Measurements from ENCODE around the gene NBAS.

NBAS gene

DNA sequence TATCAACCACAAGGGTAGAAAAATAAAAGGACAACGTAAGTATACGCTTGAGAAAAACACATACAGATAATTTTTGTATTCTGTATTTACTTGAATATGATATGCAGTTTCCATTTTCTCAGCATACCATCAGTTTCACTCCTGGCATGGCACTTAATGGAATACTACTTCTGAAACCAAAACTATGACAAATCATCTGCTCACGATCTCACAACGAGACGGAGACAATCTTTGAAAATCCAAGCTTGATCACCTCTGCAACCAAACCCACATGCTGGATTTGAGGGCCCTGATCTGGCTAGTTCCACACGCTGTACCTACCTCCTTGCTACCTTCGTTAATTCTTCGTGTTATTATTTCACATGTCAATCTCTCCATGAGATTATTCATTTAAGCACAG lies 387.6 kb downstream of the NBAS start:
- no peak for DNase-seq (ENCODE audit: low read depth, low spot score)
- no peak overlapping the region for H3K4me3 ChIP-seq (ENCODE audit: low read length)

DNA sequence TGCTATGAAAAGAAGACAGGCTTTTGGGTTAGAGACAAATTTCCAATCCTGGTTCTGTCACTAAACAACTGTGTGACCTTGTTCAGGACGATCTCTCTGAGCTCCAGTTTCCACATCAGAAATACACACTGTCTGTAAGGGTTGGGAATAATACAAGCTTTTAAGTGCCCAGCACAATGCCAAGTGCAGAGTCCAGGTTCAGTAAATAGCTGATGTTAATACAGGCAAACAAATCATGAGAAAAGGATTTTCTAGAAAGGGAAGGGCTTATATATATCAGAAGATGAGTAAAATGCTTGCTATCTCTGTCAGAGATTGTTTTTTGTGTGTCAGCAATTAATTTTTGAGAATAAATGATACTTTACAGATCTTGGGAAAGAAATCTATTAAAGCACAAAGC lies 388.3 kb downstream of the NBAS start:
- no peak for DNase-seq (ENCODE audit: low read depth, low spot score)
- no peak overlapping the region for H3K4me3 ChIP-seq (ENCODE audit: low read length)

- no peak for DNase-seq (ENCODE audit: low read depth, low spot score)
- no peak overlapping the region for H3K4me3 ChIP-seq (ENCODE audit: low read length)
These were observed 390.9 kb downstream of the NBAS start for GRCh38 chr2:15170070-15170775.

DNA sequence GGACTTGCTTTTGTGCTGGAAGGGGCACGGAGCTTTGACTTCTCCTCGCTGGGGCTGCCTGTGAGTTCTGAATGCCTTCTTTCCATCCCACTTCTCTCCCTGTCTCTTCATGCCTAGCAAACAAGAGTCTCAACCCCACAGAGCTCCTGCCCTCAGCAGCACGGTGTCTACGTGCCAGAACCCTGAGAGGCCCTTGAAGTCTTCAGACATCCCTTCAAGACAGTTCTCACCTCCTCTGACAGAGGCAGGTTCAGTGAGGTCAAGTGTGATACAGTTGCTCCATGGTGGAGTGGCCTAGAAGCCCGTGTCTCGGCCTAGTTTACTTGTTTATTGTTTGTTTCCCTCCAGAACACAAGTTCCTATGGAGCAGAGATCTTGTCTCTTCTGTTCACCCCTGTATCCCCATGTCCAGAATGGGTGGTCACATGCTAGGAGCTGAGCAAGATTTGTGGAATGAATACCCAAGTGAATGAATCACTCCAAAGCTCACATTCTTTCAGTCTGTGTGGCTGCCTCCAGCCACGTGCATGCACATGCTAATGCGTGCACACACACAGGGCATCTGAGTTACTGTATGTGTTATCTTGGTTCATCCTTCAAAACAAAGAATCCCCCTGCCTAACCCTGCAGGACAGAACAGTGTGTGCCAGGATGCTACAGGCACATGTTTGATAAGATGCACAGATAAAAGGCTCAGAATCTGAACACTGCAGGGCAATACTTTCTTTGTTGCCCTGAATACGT lies 391.6 kb downstream of the NBAS start:
- DNase-seq (ENCODE audit: low read depth, low spot score): no peak
- no peak overlapping the region for H3K4me3 ChIP-seq (ENCODE audit: low read length)

GRCh38 chr2:15168116-15168515 lies 393.0 kb downstream of the NBAS start:
- no peak for DNase-seq (ENCODE audit: low read depth, low spot score)

DNA sequence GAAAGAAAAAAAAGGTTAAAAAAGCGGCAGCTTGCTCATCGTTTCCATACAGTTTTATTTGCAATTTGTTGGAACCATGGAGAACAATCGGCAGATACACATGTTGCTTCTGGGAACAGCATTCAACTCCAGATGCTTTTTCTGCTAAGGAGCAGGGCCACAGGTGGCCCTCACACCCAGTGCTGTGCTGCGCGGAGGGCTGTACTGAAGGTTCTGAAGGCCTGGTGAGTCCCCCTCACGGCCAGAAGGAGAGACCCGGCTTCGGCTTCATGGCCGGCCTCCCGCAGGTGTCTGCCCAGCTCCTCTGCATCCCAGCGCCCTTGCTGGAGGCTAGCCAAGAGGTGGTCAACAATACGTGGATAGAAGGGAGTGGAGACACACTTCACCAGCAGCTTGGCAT lies 394.3 kb downstream of the NBAS start:
- no peak overlapping the region for H3K4me3 ChIP-seq (ENCODE audit: low read length)
- DNase-seq (ENCODE audit: low read depth, low spot score): no peak

More at GRCh38 chr2:15168116-15168515, 393.0 kb downstream of the NBAS start:
- no peak overlapping the region for H3K4me3 ChIP-seq (ENCODE audit: low read length)

- no peak for DNase-seq (ENCODE audit: low read depth, low spot score)
- H3K4me3 ChIP-seq (ENCODE audit: low read length): no peak overlapping the region
These were observed 397.8 kb downstream of the NBAS start for GRCh38 chr2:15163326-15163725.

GRCh38 chr2:15162620-15163019 lies 398.5 kb downstream of the NBAS start:
- no peak for DNase-seq (ENCODE audit: low read depth, low spot score)
- H3K4me3 ChIP-seq (ENCODE audit: low read length): no peak overlapping the region

GRCh38 chr2:15160201-15160991 lies 400.7 kb downstream of the NBAS start:
- no peak for DNase-seq (ENCODE audit: low read depth, low spot score)
- no peak overlapping the region for H3K4me3 ChIP-seq (ENCODE audit: low read length)

GRCh38 chr2:15159751-15160177 lies 401.4 kb downstream of the NBAS start:
- H3K4me3 ChIP-seq (ENCODE audit: low read length): no peak overlapping the region
- DNase-seq (ENCODE audit: low read depth, low spot score): no peak

GRCh38 chr2:15159206-15159605 lies 401.9 kb downstream of the NBAS start:
- no peak for DNase-seq (ENCODE audit: low read depth, low spot score)
- no peak overlapping the region for H3K4me3 ChIP-seq (ENCODE audit: low read length)

DNA sequence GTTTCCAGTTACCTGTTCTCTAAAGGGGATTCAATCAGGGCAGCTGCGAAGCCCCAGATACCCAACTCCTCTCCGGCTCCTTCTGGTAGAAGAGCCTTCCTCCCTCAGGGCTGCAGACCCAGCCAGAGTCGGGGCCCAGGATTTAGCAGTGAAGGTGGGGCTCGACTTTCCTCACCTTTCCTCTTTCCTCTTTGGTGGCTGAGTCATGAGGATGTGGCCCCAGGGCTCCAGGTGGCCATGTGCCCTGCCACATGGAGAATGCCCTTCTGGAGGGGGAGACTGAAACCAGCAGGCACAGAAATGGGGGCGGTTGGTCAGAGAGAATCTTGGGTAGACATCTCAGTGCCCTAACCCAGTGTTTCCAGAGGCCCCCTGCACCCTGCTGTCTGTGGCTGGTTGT lies 402.6 kb downstream of the NBAS start:
- no peak overlapping the region for H3K4me3 ChIP-seq (ENCODE audit: low read length)
- DNase-seq (ENCODE audit: low read depth, low spot score): no peak

DNA sequence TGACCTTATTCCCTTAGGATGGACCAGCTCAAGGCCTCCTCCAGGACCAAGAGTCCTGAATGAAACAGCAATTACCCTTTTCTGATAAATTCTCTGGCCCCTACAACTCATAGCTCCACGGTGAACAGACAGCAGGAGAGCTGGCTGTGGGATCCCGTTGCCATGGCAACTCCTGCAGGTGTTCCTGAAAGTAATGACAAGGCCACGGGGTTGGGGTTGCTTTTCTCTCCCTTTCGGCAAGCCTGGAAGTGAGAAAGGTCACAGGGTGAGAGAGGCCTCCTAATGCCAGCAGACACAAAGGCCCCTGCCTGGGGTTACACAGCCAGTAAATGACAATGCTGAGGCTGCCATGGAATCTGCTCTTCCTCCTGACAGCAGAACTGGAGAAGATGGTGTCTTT lies 403.0 kb downstream of the NBAS start:
- no peak for DNase-seq (ENCODE audit: low read depth, low spot score)
- no peak overlapping the region for H3K4me3 ChIP-seq (ENCODE audit: low read length)

GRCh38 chr2:15155959-15156574 lies 405.1 kb downstream of the NBAS start:
- no peak overlapping the region for H3K4me3 ChIP-seq (ENCODE audit: low read length)
- peak; percentile 63 for DNase-seq (ENCODE audit: low read depth, low spot score)

GRCh38 chr2:15154297-15154696 lies 406.8 kb downstream of the NBAS start:
- H3K4me3 ChIP-seq (ENCODE audit: low read length): no peak overlapping the region
- DNase-seq (ENCODE audit: low read depth, low spot score): no peak

DNA sequence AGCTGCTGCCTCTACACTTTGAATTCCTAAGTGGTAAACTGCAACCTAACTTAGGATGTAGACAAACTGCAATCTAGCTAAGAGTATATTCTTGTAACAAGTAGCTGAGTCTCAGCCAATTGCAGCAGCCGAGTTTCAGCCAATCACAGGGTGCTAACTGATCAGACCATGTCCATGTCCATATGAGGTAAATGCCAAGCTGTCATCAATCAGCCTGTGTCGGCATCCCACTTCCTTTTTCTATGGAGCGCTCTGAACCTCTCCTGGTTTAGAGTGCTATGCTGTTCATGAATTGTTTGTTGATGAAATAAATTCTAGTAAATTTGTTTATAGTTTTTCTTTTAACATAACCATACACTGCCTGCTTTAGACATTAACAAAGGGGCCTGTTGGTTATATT lies 408.8 kb downstream of the NBAS start:
- no peak overlapping the region for H3K4me3 ChIP-seq (ENCODE audit: low read length)
- DNase-seq (ENCODE audit: low read depth, low spot score): no peak

GRCh38 chr2:15149063-15149462 lies 412.1 kb downstream of the NBAS start:
- no peak overlapping the region for H3K4me3 ChIP-seq (ENCODE audit: low read length)

DNA sequence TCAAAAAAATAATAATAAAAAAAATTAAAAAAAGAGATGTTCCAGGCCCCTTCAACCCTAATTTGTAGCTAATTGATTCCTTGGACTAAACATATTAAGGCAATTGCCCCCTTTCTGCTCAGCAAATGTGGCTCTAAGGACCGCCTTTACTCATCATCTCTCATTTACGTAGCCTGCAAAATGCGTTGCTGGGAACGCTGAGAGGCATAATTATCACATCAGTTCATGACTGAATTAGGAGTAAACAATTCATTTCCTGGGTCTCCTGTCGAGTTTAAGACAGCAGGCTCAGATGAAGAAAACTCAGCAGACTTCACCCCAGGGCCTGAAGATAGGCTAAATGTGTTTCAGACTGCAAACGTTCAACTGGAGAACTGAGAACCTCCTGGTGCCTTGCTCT lies 413.5 kb downstream of the NBAS start:
- DNase-seq (ENCODE audit: low read depth, low spot score): no peak
- no peak overlapping the region for H3K4me3 ChIP-seq (ENCODE audit: low read length)

More at GRCh38 chr2:15149063-15149462, 412.1 kb downstream of the NBAS start:
- DNase-seq (ENCODE audit: low read depth, low spot score): no peak

GRCh38 chr2:15146960-15147359 lies 414.2 kb downstream of the NBAS start:
- H3K4me3 ChIP-seq (ENCODE audit: low read length): no peak overlapping the region
- DNase-seq (ENCODE audit: low read depth, low spot score): no peak

GRCh38 chr2:15145919-15146318 lies 415.2 kb downstream of the NBAS start:
- no peak for DNase-seq (ENCODE audit: low read depth, low spot score)

More at GRCh38 chr2:15145919-15146318, 415.2 kb downstream of the NBAS start:
- H3K4me3 ChIP-seq (ENCODE audit: low read length): no peak overlapping the region

Measured in Jurkat, Clone E6-1 (cell line).